H9 (cell line): ENCODE data around the gene DUOXA2. TPM values are rescaled to one million over a fixed set of nuclear protein-coding genes. Genes with fewer than 3 reads are reported as not detected.

Experiments used
- DNase-seq: peaks from one replicate; pipeline ENCODE4 v3.0.0-alpha.2; 2017
- H2AFZ ChIP-seq: one replicate; pipeline ENCODE4 v1.6.1; 2013; ENCODE audit warnings: mild to moderate bottlenecking, low read length, control low read depth, moderate library complexity
- H2AK5ac ChIP-seq: 2 replicates; pipeline ENCODE4 v1.6.1; 2013; ENCODE audit warnings: low read length, control low read depth, mixed read lengths; ENCODE audit not compliant: insufficient read length
- H2BK120ac ChIP-seq: one replicate; pipeline ENCODE4 v1.6.1; 2013; ENCODE audit warnings: low read depth, mild to moderate bottlenecking, low read length, control low read depth, inconsistent platforms; ENCODE audit not compliant: poor library complexity, severe bottlenecking
- H2BK12ac ChIP-seq: 2 replicates; pipeline ENCODE4 v1.6.1; 2013; ENCODE audit warnings: low read length, control low read depth, mixed read lengths, low read depth; ENCODE audit not compliant: insufficient read length
- H2BK15ac ChIP-seq: 2 replicates; pipeline ENCODE4 v1.6.1; 2013; ENCODE audit warnings: low read depth, low read length, control low read depth
- H2BK20ac ChIP-seq: one replicate; pipeline ENCODE4 v1.6.1; 2013; ENCODE audit warnings: low read depth, mild to moderate bottlenecking, low read length, control low read depth, inconsistent platforms; ENCODE audit not compliant: poor library complexity, severe bottlenecking
- H2BK5ac ChIP-seq: 2 replicates; pipeline ENCODE4 v1.6.1; 2013; ENCODE audit warnings: low read length, control low read depth, mixed read lengths; ENCODE audit not compliant: insufficient read length
- H3K14ac ChIP-seq: 2 replicates; pipeline ENCODE4 v1.6.1; 2013; ENCODE audit warnings: low read length, control low read depth; ENCODE audit not compliant: insufficient read depth
- H3K18ac ChIP-seq: 2 replicates; pipeline ENCODE4 v1.6.1; 2013; ENCODE audit warnings: low read depth, mild to moderate bottlenecking, mixed read lengths, low read length, control low read depth; ENCODE audit not compliant: insufficient read length
- H3K23ac ChIP-seq: 2 replicates; pipeline ENCODE4 v1.6.1; 2013; ENCODE audit warnings: low read length, control low read depth, mixed read lengths, low read depth; ENCODE audit not compliant: insufficient read length
- H3K23me2 ChIP-seq: 2 replicates; pipeline ENCODE4 v1.6.1; 2013; ENCODE audit warnings: low read depth, mild to moderate bottlenecking, mixed read lengths, low read length, control low read depth; ENCODE audit not compliant: insufficient read length, poor library complexity, severe bottlenecking
- H3K27ac ChIP-seq: 2 replicates; pipeline ENCODE4 v1.5.1; 2013; ENCODE audit warnings: low read length, control low read depth, mixed read lengths, low read depth; ENCODE audit not compliant: insufficient read length
- H3K27me3 ChIP-seq: 2 replicates; pipeline ENCODE4 v1.6.1; 2013; ENCODE audit warnings: low read length, control low read depth, inconsistent platforms; ENCODE audit not compliant: insufficient read depth
- H3K4ac ChIP-seq: 2 replicates; pipeline ENCODE4 v1.6.1; 2013; ENCODE audit warnings: low read depth, mild to moderate bottlenecking, control low read depth, inconsistent platforms, low read length, moderate library complexity
- H3K4me1 ChIP-seq: 2 replicates; pipeline ENCODE4 v1.6.1; 2013; ENCODE audit warnings: low read length, control low read depth, inconsistent platforms; ENCODE audit not compliant: insufficient read depth
- H3K4me2 ChIP-seq: 2 replicates; pipeline ENCODE4 v1.6.1; 2013; ENCODE audit warnings: low read length, control low read depth, mixed read lengths; ENCODE audit not compliant: insufficient read length, insufficient read depth
- H3K56ac ChIP-seq: 2 replicates; pipeline ENCODE4 v1.6.1; 2013; ENCODE audit warnings: low read depth, mild to moderate bottlenecking, mixed read lengths, low read length, control low read depth; ENCODE audit not compliant: insufficient read length
- H3K79me1 ChIP-seq: 2 replicates; pipeline ENCODE4 v1.6.1; 2013; ENCODE audit warnings: low read depth, mild to moderate bottlenecking, moderate library complexity, low read length, control low read depth, inconsistent platforms; ENCODE audit not compliant: insufficient read depth, poor library complexity, severe bottlenecking
- H3K79me2 ChIP-seq: 2 replicates; pipeline ENCODE4 v1.6.1; 2013; ENCODE audit warnings: low read length, control low read depth, inconsistent platforms; ENCODE audit not compliant: insufficient read depth
- H3K9ac ChIP-seq: 2 replicates; pipeline ENCODE4 v1.6.1; 2013; ENCODE audit warnings: low read length, control low read depth, mixed read lengths; ENCODE audit not compliant: insufficient read length; ENCODE audit errors: extremely low read depth
- H3K9me3 ChIP-seq: one replicate; pipeline ENCODE4 v1.6.1; 2013; ENCODE audit warnings: low read depth, low read length, inconsistent platforms; ENCODE audit not compliant: control insufficient read depth
- H3T11ph ChIP-seq: one replicate; pipeline ENCODE4 v1.6.1; 2013; ENCODE audit warnings: mild to moderate bottlenecking, low read length, control low read depth, inconsistent platforms
- H4K20me1 ChIP-seq: one replicate; pipeline ENCODE4 v1.6.1; 2013; ENCODE audit not compliant: control insufficient read depth, insufficient read length, insufficient read depth
- H4K5ac ChIP-seq: 2 replicates; pipeline ENCODE4 v1.6.1; 2013; ENCODE audit warnings: low read depth, mild to moderate bottlenecking, mixed read lengths, low read length, control low read depth; ENCODE audit not compliant: insufficient read length
- H4K8ac ChIP-seq: replicated peaks from 2 replicates; pipeline ENCODE4 v1.6.1; 2013; ENCODE audit warnings: low read length, control low read depth, mixed read lengths, low read depth; ENCODE audit not compliant: insufficient read length
- H4K91ac ChIP-seq: 2 replicates; pipeline ENCODE4 v1.6.1; 2013; ENCODE audit warnings: low read depth, mild to moderate bottlenecking, moderate library complexity, mixed read lengths, low read length, control low read depth; ENCODE audit not compliant: insufficient read length
- H3K27ac Mint-ChIP-seq, 3 experiments: 2 replicates in 2 of 3; 3 replicates in 1 of 3; pipeline ENCODE4 v1.8.0; 2020 to 2021; ENCODE audit warnings: mixed read lengths in 3 of 3, mild to moderate bottlenecking in 1 of 3, moderate library complexity in 1 of 3
- H3K27me3 Mint-ChIP-seq: 2 replicates; pipeline ENCODE4 v1.8.0; 2021; ENCODE audit warnings: low read depth, mild to moderate bottlenecking, moderate library complexity, mixed read lengths
- H3K36me3 Mint-ChIP-seq, 3 experiments: 2 replicates in 2 of 3; 3 replicates in 1 of 3; pipeline ENCODE4 v1.8.0; 2020 to 2021; ENCODE audit warnings: low read depth in 3 of 3, mixed read lengths in 3 of 3; ENCODE audit not compliant: insufficient read depth in 1 of 3
- H3K4me1 Mint-ChIP-seq, 2 experiments: 2 replicates each; pipeline ENCODE4 v1.8.0; 2020; ENCODE audit warnings: mixed read lengths in 2 of 2
- H3K4me3 Mint-ChIP-seq, 2 experiments: 2 replicates in 1 of 2; 3 replicates in 1 of 2; pipeline ENCODE4 v1.8.0; 2020 to 2021; ENCODE audit warnings: mild to moderate bottlenecking in 2 of 2, mixed read lengths in 2 of 2, moderate library complexity in 1 of 2
- H3K9me3 Mint-ChIP-seq, 2 experiments: 2 replicates in 1 of 2; 3 replicates in 1 of 2; pipeline ENCODE4 v1.8.0; 2020; ENCODE audit warnings: mild to moderate bottlenecking in 2 of 2, mixed read lengths in 2 of 2, moderate library complexity in 1 of 2
- CTCF ChIP-seq: fragments of 200-600 bp; sonication (generic); conservative IDR thresholded peaks from 3 replicates; pipeline ENCODE4 v1.8.0; 2021; ENCODE audit warnings: antibody characterized with exemption, mild to moderate bottlenecking
- WGBS: extraction: QIAGEN DNeasy Blood & Tissue Kit; methylation state at CpG from one replicate; pipeline ENCODE4 v1.1.7; 2013; ENCODE audit warnings: missing lambda C conversion rate, low lambda C conversion rate, mixed read lengths; ENCODE audit not compliant: insufficient read length; ENCODE audit errors: extremely low coverage; 5-methylcytosine and 5-hydroxymethylcytosine counted together
- total RNA-seq: library from RNA; stranded (reverse); gene quantifications from 2 replicates; pipeline ENCODE4 v1.2.1, GENCODE V29; 2021

DUOXA2 gene
- total RNA-seq, 1 experiment from 2014 or later, result not detected

GRCh38 chr15:45136378-45136764 is 22.2 kb downstream of the DUOXA2 start:
- Mint-ChIP-seq H3K4me3 (peak overlapping the region; percentile 43 to 66; a peak in 4 of 5 replicates), H3K4me1 (peaks cover 7 to 11% of the 10 kb centered on the region in 2 experiments; a peak in 3 of 4 replicates)
- no CpG with 5 or more reads among the region's 10 CpGs for WGBS

More at GRCh38 chr15:45136378-45136764, 22.2 kb downstream of the DUOXA2 start:
- H3K27ac ChIP-seq, result no peak overlapping the region
- no peak overlapping the region for H4K91ac ChIP-seq
- H3K56ac ChIP-seq, result no peak overlapping the region
- no peak overlapping the region for H2AFZ ChIP-seq
- H3K27ac Mint-ChIP-seq, result no peak overlapping the region
- H3K4me1 ChIP-seq, result no peaks in the 10 kb centered on the region; the same call in 1 of the 2 replicates
- H3K9me3 ChIP-seq, result no peaks in the 10 kb centered on the region
- peaks cover 46% of the 10 kb centered on the region for H3K27me3 ChIP-seq
- H3K9ac ChIP-seq, result no peak overlapping the region
- no peak overlapping the region for H3K18ac ChIP-seq
- H2BK5ac ChIP-seq, result no peak overlapping the region
- H3K79me1 ChIP-seq, result no peaks in the 10 kb centered on the region
- no peak overlapping the region for H4K8ac ChIP-seq
- H2BK12ac ChIP-seq, result no peak overlapping the region
- no peaks in the 10 kb centered on the region for H4K20me1 ChIP-seq
- no peak overlapping the region for H3K23ac ChIP-seq
- no peak overlapping the region for H2AK5ac ChIP-seq
- no peaks in the 10 kb centered on the region for H3K9me3 Mint-ChIP-seq
- peak overlapping the region; percentile 50 for H3K4me2 ChIP-seq
- peak; percentile 60 for DNase-seq
- no peak overlapping the region for H3K14ac ChIP-seq
- no peaks in the 10 kb centered on the region for H3K79me2 ChIP-seq
- H4K5ac ChIP-seq, result no peak overlapping the region
- TF ChIP-seq CTCF, result peak; percentile 56
- H3T11ph ChIP-seq, result no peak overlapping the region
- no peak overlapping the region for H2BK120ac ChIP-seq
- H3K23me2 ChIP-seq, result no peaks in the 10 kb centered on the region
- peaks cover 60% of the 10 kb centered on the region for H3K27me3 Mint-ChIP-seq
- H3K36me3 Mint-ChIP-seq, result peaks cover 0 to 1% (median 0%) of the 10 kb centered on the region in 3 experiments; a peak in 1 of 7 replicates
- H2BK20ac ChIP-seq, result no peak overlapping the region
- H2BK15ac ChIP-seq, result no peak overlapping the region
- no peak overlapping the region for H3K4ac ChIP-seq
